GM18868 (cell line): ENCODE measurements around the gene FBN3.
"Not testable (repeated sequence)": the region's sequence is repeated elsewhere in the genome, so short reads cannot be mapped to it uniquely, and the experiment has no call there.

Experiments used
- ATAC-seq: cut with Tn5 transposase; IDR thresholded peaks from one replicate; pipeline ENCODE4 v1.9.1; 2021; ENCODE audit warnings: mild to moderate bottlenecking, moderate library complexity; ENCODE audit not compliant: unreplicated experiment

FBN3 gene

DNA sequence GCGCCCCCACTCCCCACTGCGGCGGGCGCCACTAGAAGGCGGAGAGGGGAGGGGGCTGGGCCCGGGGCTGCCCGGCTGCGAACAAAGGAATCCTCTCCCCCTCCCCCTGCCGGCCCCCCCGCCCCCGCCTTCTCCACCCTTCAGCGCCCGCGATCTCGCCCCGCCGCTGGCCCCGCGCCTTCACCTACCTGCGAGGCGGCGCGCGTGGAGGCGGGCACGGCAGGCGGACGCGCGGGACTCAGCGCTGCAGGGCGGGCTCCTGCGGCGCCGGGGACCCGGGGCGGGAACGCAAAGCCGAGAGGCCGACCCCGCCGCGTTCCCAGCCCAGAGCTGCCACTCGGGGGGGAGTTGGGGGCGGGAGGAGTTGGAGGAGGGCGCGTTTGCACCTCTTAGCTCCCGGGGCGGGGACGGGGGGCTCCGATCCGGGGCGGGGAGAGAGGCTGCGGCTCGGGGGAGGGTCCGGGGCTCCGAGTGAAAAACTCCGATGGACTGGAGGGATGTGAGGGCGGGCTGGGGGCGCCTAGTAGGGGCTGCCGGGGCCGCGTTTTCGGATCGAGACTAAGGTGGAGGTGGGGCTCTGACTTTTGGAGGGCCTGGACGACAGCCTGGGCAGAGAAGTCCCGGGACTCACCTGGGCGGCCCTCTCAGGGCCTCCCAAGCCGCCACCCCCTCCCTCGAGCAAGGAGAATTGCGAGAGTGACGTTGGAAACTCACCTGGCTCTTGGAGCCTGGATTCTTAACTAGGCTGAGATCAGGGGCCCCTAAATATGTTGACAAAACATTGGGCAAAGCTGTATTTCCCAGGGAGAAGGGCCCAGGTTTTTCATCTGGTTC, at the start of gene FBN3:
Gene FBN3 (minus strand): TSS at position 332 of the 834 bp plus-strand sequence. CDS start 2,112 bp downstream, outside the sequence.
- ATAC-seq: no peak

DNA sequence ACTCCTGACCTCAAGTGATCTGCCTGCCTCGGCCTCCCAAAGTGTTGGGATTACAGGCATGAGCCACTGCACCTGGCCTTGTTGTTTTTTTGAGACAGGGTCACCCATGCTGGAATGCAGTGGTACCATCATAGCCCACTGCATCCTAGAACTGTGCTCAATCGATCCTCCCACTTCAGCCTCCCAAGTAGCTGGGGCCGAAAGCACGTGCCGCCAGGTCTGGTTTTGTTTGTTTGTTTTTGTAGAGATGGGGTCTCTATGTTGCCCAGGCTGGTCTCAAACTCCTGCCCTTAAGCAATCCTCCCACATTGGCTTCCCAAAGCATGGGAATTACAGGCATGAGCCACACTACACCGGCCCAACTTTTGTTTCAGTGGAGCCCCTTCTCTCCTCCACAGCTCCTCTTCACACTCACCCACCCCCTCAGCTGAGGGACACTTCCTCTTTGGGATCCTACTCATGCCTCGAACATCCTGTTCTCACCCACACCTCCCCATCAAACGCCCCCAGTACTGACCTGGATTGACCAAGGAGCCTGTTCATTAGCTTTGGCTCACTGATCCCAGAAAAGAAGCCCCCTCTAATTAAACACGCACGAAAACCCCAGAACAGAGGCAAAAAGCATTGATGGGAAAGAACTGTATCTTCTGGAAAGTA, 47.0 kb upstream of the FBN3 start:
- no peak for ATAC-seq

DNA sequence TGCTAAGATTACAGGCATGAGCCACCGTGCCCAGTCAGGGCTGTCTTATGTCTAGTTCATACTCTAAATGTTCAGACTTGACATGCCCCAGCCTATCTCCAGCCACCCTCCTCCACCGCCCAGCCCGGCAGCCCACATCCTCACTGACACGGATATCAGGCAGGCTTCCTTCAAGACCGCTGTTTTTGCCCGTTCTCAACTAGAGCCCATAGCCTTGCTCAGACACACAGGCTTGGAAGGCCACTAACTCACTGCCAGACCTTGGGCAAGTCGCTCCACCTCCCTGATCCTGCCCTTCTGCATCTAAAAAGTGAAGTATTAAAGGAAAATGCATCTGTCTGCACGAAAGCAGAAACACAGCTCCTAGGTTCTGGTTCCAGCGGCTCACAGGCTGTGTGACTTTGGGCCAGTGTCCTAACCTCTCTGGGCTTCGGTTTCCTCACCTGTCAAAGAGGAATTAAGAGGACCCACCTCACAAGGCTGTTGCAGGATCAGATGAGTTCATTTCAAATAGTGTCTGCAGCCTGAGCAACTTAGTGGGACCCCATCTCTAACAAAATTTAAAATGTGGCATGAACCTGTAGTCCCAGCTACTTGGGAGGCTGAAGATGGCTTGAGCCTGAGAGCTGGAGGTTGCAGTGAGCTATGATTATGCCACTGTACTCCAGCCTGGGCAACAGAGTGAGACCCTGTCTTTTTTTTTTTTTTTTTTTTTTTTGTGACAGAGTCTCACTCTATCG, 45.3 kb upstream of the FBN3 start:
- no peak for ATAC-seq

DNA sequence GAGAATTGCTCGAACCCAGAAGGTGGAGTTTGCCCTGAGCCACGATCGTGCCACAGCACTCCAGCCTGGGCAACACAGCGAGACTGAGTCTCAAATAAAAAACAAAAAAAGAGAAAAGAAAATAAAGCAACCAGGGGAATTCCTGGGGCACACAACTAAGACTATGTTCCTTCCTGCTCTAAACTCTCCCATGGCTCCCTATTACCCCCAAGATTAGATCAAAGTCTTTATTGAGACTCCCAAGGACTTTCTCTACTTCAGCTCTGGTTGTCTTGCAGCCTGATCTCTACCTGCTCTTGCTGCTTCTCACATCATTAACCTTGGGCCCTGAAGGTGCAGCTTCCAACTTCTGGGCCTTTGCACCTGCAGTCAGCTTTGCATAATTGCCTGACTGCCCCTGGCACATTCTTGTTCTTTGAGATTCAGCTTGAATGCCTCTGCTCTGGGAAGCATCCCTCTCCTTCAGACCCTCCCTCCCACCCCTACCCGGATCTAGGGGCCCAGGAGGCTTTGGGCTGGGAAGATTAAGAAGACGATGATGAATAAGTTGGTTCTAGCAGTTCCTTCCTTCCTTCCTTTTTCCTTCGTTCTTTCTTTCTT, 42.9 kb upstream of the FBN3 start:
- no peak for ATAC-seq

DNA sequence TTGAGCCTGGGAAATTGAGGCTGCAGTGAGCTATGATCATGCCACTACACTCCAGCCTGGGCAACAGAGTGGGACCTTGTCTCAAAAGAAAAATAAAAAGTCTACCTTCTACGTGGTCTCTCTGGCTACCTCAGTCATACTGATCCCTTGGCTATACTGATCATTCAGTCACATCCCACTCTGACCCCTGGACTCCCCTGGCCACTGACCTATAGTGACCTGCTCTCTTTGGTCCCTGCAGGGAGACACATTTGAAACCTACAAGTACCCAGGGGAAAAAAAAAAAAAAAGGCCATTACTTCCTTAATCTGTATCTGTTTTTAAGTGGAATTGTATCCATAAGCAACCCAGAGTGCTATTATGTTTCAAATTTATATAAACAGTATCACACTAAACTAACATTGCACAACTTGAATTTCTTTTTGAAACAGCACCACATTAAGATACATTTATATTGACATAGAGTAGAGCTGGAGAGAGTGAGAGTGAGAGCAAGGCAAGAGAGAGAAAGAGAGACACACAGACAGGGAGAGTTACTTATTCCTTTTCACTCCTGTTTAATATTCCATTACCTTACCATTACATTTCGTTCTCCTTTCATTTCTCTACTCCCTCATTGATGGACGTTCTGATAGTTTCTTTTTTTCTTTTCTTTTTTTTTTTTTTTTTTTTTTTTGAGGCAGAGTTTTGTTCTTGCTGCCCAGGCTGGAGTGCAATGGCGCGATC, 36.1 kb upstream of the FBN3 start:
- no peak for ATAC-seq

DNA sequence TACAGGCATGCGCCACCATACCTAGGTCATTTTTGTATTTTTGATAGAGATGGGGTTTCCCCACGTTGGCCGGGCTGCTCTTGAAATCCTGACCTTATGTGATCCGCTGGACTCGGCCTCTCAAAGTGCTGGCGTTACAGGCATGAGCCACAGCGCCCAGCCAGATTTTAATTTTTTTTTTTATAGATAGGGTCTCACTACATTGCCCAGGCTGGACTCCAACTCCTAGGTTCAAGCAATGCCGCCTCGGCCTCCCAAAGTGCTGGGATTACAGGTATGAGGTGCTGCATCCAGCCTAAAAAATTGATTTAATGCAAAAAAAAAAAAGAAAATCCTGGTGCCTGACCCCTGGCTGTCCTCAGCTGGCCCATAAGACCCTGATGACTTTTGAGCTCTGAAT, 34.9 kb upstream of the FBN3 start:
- ATAC-seq: no peak

GRCh38 chr19:8180018-8180417, 30.6 kb upstream of the FBN3 start:
- no peak for ATAC-seq

DNA sequence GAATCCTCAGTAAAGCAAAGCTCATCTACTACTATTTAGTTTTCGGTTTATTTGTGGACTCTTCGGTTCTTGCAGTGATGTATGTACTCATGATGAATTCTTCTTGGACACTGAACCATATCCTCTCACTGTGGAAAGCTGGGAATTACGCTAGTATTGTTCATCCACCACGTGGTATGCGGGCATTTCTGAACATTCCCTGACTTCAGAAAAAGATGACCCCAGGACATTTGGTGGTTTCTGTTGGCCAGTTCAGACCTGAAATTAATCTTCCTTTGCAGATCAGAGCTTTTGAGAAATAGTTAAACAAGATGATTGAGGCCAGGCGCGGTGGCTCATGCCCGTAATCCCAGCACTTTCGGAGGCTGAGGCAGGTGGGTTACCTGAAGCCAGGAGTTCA, 25.3 kb upstream of the FBN3 start:
- no peak for ATAC-seq

DNA sequence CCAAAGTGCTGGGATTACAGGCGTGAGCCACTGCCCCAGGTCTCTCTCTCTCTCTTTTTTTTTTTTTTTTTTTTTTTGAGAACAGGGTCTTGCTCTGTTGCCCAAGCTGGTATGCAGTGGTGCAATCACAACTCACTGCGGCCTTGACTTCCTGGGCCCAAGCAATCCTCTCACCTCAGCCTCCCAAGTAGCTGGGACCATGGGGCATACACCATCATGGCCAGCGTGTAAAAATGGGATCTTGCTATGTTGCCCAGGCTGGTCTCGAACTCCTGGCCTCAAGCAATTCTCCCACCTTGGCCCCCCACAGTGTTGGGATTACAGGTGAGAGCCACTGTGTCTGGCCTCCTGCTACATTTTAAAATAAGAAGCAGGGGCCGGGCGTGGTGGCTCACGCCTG, 19.1 kb upstream of the FBN3 start:
- no peak for ATAC-seq

DNA sequence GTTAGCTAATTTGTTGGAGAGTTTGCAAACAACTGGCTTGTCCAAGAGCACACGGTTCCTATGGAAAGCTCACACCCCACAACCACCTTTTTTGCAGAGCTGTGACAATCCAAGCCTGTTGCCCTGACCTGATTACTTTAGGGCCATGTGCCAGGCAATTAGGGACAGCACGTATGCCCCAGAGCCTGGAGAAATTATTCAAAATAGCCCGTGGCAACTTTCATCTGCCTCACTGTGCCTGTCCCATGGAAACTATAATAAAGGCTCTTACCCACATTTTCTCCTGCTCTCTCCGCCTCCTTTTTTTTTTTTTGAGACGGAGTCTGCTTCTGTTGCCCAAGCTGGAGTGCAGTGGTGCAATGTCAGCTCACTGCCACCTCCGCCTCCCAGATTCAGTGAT, 18.6 kb upstream of the FBN3 start:
- no peak for ATAC-seq

DNA sequence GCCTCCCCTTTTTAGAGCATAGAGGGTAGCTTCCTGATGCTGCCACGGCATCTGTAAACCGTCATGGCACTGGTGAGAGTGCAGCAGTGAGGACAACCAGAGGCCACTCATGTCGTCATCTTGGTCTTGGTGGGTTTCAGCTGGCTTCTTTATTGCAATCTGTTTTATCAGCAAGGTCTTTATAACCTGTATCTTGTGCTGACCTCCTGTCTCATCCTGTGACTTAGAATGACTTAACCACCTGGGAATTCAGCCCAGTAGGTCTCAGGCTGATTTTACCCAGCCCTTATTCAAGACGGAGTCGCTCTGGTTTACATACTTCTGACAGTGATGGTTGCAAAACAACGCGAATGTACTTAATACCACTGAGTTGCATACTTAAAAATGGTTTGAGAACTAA, 14.4 kb upstream of the FBN3 start:
- ATAC-seq: no peak

DNA sequence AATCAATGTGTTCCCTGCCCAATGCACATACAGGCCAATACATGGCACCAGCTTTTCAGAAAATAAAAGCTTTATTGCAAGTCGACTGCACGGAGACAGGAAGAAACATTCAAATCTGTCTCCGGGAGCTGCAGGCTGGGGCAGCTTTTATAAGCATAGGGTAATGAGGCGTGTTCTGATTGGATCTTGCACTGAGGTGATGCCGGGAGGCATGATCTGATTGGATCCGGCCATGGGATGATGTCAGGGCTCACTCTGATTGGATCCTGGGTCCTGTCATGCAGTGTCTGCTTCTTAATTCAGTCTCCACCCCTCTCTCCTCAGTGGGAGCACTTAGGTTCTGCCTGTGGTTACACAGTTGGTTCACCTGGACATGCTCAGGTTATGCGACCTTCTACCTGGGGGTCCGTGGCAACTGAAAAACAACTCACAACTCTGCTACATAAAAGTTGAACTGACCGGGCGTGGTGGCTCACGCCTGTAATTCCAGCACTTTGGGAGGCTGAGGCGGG, 11.8 kb upstream of the FBN3 start:
- ATAC-seq: no peak

DNA sequence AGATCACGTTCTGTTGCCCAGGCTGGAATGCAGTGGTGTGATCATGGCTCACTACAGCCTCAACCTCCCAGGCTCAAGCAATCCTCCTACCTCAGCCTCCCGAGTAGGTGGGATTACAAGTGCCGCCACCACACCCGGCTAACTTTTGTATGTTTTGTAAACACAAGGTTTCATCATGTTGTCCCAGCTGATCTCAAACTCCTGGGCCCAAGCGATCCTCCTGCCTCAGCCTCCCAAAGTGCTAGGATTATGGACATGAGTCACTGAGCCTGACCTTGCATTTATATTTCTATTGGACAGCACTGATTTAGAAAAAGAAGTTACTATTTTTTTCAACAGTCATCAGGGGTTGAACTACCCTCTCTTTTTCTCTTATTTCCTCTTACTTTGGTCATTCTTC, 9.9 kb upstream of the FBN3 start:
- ATAC-seq: not testable (repeated sequence)

DNA sequence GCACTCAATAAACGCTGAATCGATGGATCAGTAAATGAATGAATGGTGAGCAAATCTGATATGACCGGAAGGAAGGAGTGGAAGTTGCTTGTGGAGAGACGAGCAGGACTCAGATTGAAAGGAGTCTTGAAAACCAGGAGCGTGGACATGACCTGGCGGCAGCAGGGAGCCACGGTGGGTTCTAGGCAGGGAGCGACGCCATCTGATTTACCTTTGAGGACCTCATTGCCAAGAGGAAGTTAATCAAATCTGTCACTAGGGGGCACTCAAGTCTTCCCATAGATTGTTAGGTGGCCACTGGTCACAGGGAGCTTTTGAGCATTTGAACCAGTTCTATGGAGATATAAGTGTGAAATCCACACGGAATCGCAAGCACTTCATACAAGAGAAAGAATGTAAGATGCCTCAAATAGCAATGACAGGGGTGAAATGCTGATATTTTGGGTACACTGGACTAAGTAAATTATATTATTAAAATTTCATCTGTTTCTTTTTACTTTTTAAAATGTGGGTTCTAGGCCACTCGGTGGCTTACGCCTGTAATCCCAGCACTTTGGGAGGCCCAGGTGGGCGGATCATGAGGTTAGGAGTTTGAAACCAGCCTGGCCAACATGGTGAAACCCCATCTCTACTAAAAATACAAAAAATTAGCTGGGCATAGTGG, 9.2 kb upstream of the FBN3 start:
- ATAC-seq: no peak

DNA sequence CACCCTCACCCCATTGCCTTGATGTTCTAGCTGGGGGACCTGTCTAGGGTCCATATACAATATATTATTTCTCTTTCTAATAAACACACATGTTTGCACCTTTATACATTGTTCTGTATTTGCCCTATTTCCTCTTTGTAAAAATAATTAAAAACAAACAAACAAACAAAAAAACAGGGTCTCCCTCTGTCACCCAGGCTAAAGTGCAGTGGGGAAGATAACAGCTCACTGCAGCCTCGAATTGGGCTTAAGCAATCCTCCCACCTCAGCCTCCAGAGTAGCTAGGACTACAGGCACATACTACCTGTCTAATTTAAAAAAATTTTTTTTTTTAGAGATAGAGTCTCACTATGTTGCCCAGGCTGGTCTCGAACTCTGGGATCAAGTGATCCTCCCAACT, 5.9 kb upstream of the FBN3 start:
- ATAC-seq: no peak

DNA sequence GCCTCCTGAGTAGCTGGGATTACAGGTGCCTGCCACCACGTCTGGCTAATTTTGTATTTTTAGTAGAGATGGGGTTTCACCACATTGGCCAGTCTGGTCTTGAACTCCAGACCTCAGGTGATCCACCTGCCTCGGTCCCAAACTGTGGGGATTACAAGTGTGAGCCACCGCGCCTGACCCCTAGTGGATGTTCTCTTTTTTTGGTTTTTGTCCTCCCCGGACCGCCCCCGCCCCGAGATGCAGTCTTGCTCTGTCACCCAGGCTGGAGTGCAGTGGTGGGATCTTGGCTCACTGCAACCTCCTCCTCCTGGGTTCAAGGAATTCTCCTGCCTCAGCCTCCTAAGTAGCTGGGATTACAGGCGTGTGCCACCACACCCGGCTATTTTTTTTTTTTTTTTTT, 4.6 kb upstream of the FBN3 start:
- ATAC-seq: not testable (repeated sequence)

DNA sequence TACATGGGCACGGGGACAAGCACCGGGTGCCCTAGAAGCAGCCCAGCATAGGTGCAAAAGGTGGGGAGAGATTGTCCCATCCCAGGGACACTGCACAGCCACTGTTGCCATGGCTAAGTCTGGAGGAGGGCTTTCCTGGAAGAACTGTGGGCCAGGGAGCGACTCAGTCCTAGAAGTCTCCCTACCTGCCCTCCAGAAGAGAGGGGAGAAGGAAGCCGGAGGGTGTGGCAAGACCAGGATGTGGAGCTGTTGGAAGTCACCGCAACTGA, 2.3 kb upstream of the FBN3 start:
- no peak for ATAC-seq

GRCh38 chr19:8150998-8151766, 1.8 kb upstream of the FBN3 start:
- no peak for ATAC-seq

DNA sequence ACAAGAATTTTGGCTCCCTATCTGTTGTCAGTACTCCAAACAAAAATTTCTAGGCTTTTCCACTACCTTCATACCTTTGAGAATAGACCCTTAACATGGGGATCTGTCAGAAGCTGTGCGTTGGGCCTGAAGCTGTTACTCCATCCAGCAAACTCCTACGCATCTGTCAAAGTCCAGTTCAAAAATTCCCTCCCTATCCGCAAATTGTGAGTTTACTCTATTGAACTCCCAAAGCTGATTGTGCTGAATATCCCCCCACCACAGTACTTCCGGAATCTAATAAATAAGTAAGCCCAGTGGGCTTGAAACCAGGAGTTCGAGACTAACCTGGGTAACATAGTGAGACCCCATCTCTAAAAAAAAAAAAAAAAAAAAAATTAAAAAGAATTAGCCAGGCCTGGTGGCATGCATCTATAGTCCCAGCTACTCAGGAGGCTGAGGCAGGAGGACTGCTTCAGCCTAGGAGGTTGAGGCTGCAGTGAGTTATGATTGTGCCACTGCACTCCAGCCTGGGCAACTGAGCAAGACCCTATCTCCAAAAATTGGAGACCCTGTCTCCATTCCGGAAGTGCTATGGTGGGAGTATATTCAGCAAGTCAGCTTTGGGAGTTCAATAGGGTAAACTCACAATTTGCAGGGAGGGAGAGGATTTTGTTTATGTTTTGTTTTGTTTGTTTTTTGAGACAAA, 930 bp upstream of the FBN3 start:
- ATAC-seq: no peak
